ENCODE results near the gene PRKD2.

- no peak for TF ChIP-seq POLR2A (IDR thresholded peaks at IDR 0.05)
- TF ChIP-seq CTCF (IDR thresholded peaks at IDR 0.05 in 8 of 11, conservative IDR thresholded peaks at IDR 0.05 in 3 of 11) = no peak
Measured at GRCh38 chr19:46737298-46737654, 20.4 kb upstream of the PRKD2 start.

All from spleen (tissue), 7 donors.